Measurements from ENCODE around the gene ATP11A. TPM values are rescaled to one million over a fixed set of nuclear protein-coding genes. Genes with fewer than 3 reads are reported as not detected.

ATP11A gene
- total and polyA plus RNA-seq, 2 experiments from 2014 or later: 12.3 to 52.6 TPM

DNA sequence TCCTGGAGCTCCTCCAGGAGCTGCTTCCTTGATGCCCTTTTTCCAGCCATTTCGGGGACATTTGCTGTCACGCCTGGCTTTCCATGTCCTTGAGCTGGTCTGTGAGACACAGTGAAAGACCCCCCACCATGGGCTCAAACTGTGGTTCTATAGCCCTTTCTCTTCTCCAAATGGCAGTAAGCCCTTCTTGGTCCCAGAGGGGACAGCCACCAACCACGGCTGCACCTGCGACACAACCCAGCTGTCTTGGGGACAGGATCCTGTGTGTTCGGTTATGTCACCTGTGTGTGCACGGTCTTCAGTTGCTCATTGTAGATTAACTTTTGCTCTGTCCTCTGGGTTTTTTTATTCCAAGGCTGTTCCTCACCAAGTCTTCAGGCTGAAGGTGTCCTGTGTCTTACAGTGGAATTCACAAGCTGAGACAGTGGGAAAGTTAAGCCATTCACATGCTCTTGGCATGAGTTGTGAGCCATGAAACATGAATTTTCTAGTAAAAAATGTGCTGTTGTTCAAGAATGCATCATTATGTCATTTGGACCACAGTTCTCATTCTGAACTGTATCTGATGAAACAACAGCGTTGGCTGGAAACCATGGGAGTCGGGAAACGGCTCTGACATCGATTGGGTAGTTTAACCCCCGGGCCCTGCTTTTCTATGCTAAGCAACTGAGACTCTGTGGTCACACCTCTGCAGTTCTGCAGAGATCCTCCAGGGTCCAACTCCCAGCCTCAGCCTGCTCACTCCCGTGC is 149.7 kb downstream of the ATP11A start (continued):
- TF ChIP-seq, protein P1, sequence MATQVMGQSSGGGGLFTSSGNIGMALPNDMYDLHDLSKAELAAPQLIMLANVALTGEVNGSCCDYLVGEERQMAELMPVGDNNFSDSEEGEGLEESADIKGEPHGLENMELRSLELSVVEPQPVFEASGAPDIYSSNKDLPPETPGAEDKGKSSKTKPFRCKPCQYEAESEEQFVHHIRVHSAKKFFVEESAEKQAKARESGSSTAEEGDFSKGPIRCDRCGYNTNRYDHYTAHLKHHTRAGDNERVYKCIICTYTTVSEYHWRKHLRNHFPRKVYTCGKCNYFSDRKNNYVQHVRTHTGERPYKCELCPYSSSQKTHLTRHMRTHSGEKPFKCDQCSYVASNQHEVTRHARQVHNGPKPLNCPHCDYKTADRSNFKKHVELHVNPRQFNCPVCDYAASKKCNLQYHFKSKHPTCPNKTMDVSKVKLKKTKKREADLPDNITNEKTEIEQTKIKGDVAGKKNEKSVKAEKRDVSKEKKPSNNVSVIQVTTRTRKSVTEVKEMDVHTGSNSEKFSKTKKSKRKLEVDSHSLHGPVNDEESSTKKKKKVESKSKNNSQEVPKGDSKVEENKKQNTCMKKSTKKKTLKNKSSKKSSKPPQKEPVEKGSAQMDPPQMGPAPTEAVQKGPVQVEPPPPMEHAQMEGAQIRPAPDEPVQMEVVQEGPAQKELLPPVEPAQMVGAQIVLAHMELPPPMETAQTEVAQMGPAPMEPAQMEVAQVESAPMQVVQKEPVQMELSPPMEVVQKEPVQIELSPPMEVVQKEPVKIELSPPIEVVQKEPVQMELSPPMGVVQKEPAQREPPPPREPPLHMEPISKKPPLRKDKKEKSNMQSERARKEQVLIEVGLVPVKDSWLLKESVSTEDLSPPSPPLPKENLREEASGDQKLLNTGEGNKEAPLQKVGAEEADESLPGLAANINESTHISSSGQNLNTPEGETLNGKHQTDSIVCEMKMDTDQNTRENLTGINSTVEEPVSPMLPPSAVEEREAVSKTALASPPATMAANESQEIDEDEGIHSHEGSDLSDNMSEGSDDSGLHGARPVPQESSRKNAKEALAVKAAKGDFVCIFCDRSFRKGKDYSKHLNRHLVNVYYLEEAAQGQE (IDR thresholded peaks at IDR 0.05; ENCODE audit: unreplicated experiment): no peak
- TF ChIP-seq CREB1 (CRISPR knock-in tag; IDR thresholded peaks at IDR 0.05; ENCODE audit: low read depth) (no peak), STAT1 (IDR thresholded peaks at IDR 0.05; ENCODE audit: unreplicated experiment) (no peak), ZNF331 (CRISPR knock-in tag; IDR thresholded peaks at IDR 0.05; ENCODE audit: low read depth) (no peak), EZH2 (IDR thresholded peaks at IDR 0.05; ENCODE audit: low read depth, unreplicated experiment) (no peak), NANOG (IDR thresholded peaks at IDR 0.05; ENCODE audit: borderline replicate concordance) (no peak), EZH2phosphoT487 (IDR thresholded peaks at IDR 0.05; ENCODE audit: unreplicated experiment) (no peak), POLR2AphosphoS5 (IDR thresholded peaks at IDR 0.05; ENCODE audit: low read depth) (no peak), JUNB (IDR thresholded peaks at IDR 0.05; ENCODE audit: unreplicated experiment) (no peak)
- TF ChIP-seq, protein P2, sequence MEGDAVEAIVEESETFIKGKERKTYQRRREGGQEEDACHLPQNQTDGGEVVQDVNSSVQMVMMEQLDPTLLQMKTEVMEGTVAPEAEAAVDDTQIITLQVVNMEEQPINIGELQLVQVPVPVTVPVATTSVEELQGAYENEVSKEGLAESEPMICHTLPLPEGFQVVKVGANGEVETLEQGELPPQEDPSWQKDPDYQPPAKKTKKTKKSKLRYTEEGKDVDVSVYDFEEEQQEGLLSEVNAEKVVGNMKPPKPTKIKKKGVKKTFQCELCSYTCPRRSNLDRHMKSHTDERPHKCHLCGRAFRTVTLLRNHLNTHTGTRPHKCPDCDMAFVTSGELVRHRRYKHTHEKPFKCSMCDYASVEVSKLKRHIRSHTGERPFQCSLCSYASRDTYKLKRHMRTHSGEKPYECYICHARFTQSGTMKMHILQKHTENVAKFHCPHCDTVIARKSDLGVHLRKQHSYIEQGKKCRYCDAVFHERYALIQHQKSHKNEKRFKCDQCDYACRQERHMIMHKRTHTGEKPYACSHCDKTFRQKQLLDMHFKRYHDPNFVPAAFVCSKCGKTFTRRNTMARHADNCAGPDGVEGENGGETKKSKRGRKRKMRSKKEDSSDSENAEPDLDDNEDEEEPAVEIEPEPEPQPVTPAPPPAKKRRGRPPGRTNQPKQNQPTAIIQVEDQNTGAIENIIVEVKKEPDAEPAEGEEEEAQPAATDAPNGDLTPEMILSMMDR (conservative IDR thresholded peaks at IDR 0.05; ENCODE audit: low read depth in 2 of 2): no peak
- TF ChIP-seq, protein P3, sequence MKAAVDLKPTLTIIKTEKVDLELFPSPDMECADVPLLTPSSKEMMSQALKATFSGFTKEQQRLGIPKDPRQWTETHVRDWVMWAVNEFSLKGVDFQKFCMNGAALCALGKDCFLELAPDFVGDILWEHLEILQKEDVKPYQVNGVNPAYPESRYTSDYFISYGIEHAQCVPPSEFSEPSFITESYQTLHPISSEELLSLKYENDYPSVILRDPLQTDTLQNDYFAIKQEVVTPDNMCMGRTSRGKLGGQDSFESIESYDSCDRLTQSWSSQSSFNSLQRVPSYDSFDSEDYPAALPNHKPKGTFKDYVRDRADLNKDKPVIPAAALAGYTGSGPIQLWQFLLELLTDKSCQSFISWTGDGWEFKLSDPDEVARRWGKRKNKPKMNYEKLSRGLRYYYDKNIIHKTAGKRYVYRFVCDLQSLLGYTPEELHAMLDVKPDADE (IDR thresholded peaks at IDR 0.05): no peak

All from GM23338 (cell line).